Measurements from ENCODE around the gene LPAR5. TPM values are rescaled to one million over a fixed set of nuclear protein-coding genes. Genes with fewer than 3 reads are reported as not detected.
A peak's percentile ranks its signal among the peaks of the same experiment; 100 is the strongest.

The LPAR5 gene
- total and polyA plus RNA-seq, 2 of the 8 experiments (the other 6 are each of a cell fraction or from before 2014, with no cell fraction given), result 0.22 to 0.24 TPM

- CTCF ChIA-PET (ENCODE audit: partially characterized antibody), result interaction anchor here (0.7 to 4.2 kb wide), 10 partner anchors 8 to 44 kb away, joined by 3 to 35 read pairs (median 4); partner anchors contain the start of gene NOP2
- Histone ChIP-seq H4K8ac (ENCODE audit: extremely low read depth, insufficient read depth, low read length) (peak overlapping the region; percentile 78), H4K5ac (ENCODE audit: insufficient read length, low read depth, low read length) (no peak overlapping the region), H3K79me2 (ENCODE audit: control insufficient read depth in 1 of 2, insufficient read depth in 2 of 2, low read length in 2 of 2) (no peaks in the 10 kb centered on the region), H4K91ac (replicated peaks; ENCODE audit: insufficient read length, low read length) (no peak overlapping the region), H3K4me3 (ENCODE audit: extremely low read depth in 1 of 4, insufficient read depth in 2 of 4, low read depth in 3 of 4, low read length in 4 of 4) (no peak overlapping the region), H3K4ac (replicated peaks; ENCODE audit: insufficient read length, low read depth, low read length) (no peak overlapping the region), H3K9me3 (ENCODE audit: insufficient read depth in 2 of 2, low read depth in 1 of 2, low read length in 1 of 2) (no peaks in the 10 kb centered on the region), H3K27ac (ENCODE audit: low read depth, low read length) (no peak overlapping the region), H2BK20ac (ENCODE audit: low read length) (no peak overlapping the region), H4K20me1 (replicated peaks in 1 of 2; ENCODE audit: control insufficient read depth in 1 of 2, insufficient read depth in 2 of 2, low read length in 2 of 2) (peaks cover 6 to 12% of the 10 kb centered on the region in 2 experiments), H3K79me1 (ENCODE audit: low read depth, low read length) (no peaks in the 10 kb centered on the region), H3K23ac (ENCODE audit: insufficient read length) (no peak overlapping the region), H2BK120ac (replicated peaks; ENCODE audit: low read depth, low read length) (no peak overlapping the region), H2BK15ac (ENCODE audit: low read length) (no peak overlapping the region), H2BK12ac (ENCODE audit: low read depth, low read length) (no peak overlapping the region), H2AFZ (ENCODE audit: low read length) (no peak overlapping the region), H3K14ac (ENCODE audit: insufficient read length) (no peak overlapping the region), H3K36me3 (ENCODE audit: control insufficient read depth in 2 of 4, insufficient read depth in 4 of 4, low read length in 3 of 4) (peaks cover 49 to 93% (median 75%) of the 10 kb centered on the region in 4 experiments), H3K4me1 (replicated peaks in 1 of 4; ENCODE audit: control insufficient read depth in 3 of 4, insufficient read depth in 4 of 4, low read length in 3 of 4) (no peaks in the 10 kb centered on the region), H3K56ac (replicated peaks; ENCODE audit: insufficient read length, low read depth, low read length) (no peak overlapping the region), H3K9ac (replicated peaks in 1 of 4; ENCODE audit: extremely low read depth in 1 of 4, low read depth in 3 of 4, low read length in 3 of 4) (no peak overlapping the region), H2BK5ac (ENCODE audit: low read depth, low read length) (no peak overlapping the region), H3K27me3 (replicated peaks in 1 of 4; ENCODE audit: control insufficient read depth in 3 of 4, extremely low read depth in 1 of 4, insufficient read depth in 3 of 4, low read length in 3 of 4) (no peaks in the 10 kb centered on the region), H2AK5ac (ENCODE audit: low read depth, low read length) (no peak overlapping the region), H3K18ac (ENCODE audit: extremely low read depth, low read length) (no peak overlapping the region), H3K4me2 (ENCODE audit: insufficient read depth in 1 of 2, low read depth in 2 of 2, low read length in 2 of 2) (no peak overlapping the region), H3K23me2 (ENCODE audit: low read depth, low read length) (no peaks in the 10 kb centered on the region)
- FAIRE-seq, result no peak
- POLR2A ChIA-PET (ENCODE audit: partially characterized antibody), result interaction anchor here (1.1 to 18.0 kb wide), 8 partner anchors 9 to 50 kb away, joined by 3 to 225 read pairs (median 4); partner anchors contain the start of gene GAPDH
- DNase-seq (ENCODE audit: low read depth in 1 of 2, low spot score in 2 of 2), result no peak
- WGBS, 2 experiments (ENCODE audit: extremely low coverage in 1 of 2, insufficient coverage in 1 of 2, insufficient read length in 1 of 2, insufficient replicate concordance in 2 of 2, low coverage in 1 of 2, low lambda C conversion rate in 2 of 2, missing lambda C conversion rate in 1 of 2), result 90% methylated on average over 9 of the region's 12 CpGs; no CpG with 5 or more reads in 1 of the 2 experiments
- TF ChIP-seq KDM1A (IDR thresholded peaks at IDR 0.05; ENCODE audit: borderline replicate concordance, low read length), result no peak
- no peak for TF ChIP-seq ATF2 (IDR thresholded peaks at IDR 0.05; ENCODE audit: low read length)
- TF ChIP-seq BCL11A (IDR thresholded peaks at IDR 0.05; ENCODE audit: low read depth in 2 of 2, low read length in 2 of 2), result no peak
- no peak for TF ChIP-seq HDAC2 (IDR thresholded peaks at IDR 0.05; ENCODE audit: borderline replicate concordance in 1 of 2, low read depth in 2 of 2, low read length in 2 of 2)
- TF ChIP-seq MAFK (IDR thresholded peaks at IDR 0.05; ENCODE audit: low read depth, low read length), result no peak
- no peak for TF ChIP-seq GABPA (IDR thresholded peaks at IDR 0.05; ENCODE audit: borderline replicate concordance, insufficient read depth, low read length)
- no peak for TF ChIP-seq POLR2A (IDR thresholded peaks at IDR 0.05; ENCODE audit: control extremely low read depth in 1 of 2, low read depth in 2 of 2, low read length in 2 of 2)
- TF ChIP-seq TBP (IDR thresholded peaks at IDR 0.05; ENCODE audit: low read depth, low read length), result no peak
- no peak for TF ChIP-seq NANOG (IDR thresholded peaks at IDR 0.05; ENCODE audit: insufficient read depth, low read depth, low read length, poor library complexity, severe bottlenecking)
- no peak for TF ChIP-seq NRF1 (IDR thresholded peaks at IDR 0.05; ENCODE audit: low read depth, low read length)
- TF ChIP-seq ZNF274 (IDR thresholded peaks at IDR 0.05; ENCODE audit: borderline replicate concordance, extremely low read depth, low read length), result no peak
- TF ChIP-seq SP4 (IDR thresholded peaks at IDR 0.05; ENCODE audit: low read length), result no peak
- no peak for TF ChIP-seq GTF2F1 (IDR thresholded peaks at IDR 0.05; ENCODE audit: borderline replicate concordance, low read depth, low read length)
These were observed 52.8 kb downstream of the LPAR5 start for GRCh38 chr12:6582959-6583358.

Measured in H1 (cell line).